ENCODE data around the gene PTOV1.
A peak's percentile ranks its signal among the peaks of the same experiment; 100 is the strongest.

The PTOV1 gene

GRCh38 chr19:49845414-49845813 lies 5.5 kb upstream of the PTOV1 start:
- DNase-seq = no peak

- no peak for DNase-seq
Measured at GRCh38 chr19:49846408-49846807, 4.6 kb upstream of the PTOV1 start.

- DNase-seq = peak in 1 of 2 donors; percentile 42
Measured at GRCh38 chr19:49847731-49848696, 2.9 kb upstream of the PTOV1 start.

DNA sequence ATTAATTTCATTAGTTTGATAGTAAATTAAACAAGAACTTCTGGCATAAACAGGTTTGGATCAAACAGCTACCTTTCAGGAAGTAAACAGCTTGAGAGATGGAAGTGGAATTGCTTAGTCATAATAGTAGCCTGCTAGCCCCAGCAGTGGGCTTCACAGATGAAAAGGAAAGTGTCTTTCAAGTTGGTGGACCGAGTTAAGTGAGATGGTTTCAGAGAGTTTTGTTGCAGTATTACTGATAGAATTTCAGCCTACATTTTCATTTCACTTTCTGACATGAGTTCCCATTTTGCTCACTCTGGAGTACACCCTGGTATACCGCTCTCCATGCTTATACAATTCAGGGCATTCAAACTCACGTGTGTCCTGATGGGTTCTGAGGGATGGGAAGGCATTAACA lies 2.0 kb upstream of the PTOV1 start:
- DNase-seq = no peak

GRCh38 chr19:49849433-49850220 lies 1.3 kb upstream of the PTOV1 start:
- no peak for DNase-seq

DNA sequence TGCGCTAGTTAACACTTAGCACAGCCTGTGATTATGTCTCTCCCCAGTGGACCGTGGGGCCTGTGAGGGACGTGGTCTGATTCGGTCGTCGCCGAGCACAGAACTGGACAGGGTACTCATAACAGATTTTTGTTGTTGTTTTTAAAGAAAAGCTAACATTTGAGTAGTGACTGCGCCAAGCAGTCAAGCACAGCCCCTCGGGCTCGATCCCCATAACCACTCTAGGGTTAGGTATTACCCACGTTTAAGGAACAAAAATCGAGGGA lies 805 bp upstream of the PTOV1 start:
- no peak for DNase-seq

- peak; percentile 39 to 43 for DNase-seq
Measured at GRCh38 chr19:49851456-49852259, 699 bp downstream of the PTOV1 start.

DNA sequence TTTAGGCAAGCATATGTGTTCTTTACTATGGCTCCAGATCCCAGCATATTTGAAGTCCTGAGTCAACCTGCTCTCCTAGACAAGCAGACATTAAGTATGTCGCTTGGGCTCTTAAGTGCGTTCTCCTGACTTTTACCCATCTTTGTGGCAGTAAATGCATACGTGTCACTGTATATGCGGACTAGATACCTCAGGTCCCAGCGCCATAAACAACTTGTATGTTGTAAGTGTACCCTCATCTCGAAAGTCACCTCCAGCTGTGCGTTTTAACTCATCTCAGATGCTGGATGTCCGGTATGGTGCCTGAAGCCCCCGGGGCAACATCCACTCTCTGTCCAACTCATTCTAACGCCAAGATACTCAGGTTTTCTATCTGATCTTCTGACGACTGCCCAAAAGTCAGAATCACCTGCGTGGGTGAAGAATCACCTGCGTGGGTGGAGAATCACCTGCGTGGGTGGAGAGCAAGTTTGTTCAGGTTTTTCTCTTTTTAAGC lies 1.7 kb downstream of the PTOV1 start:
- DNase-seq = no peak

GRCh38 chr19:49853852-49854377 lies 3.0 kb downstream of the PTOV1 start:
- DNase-seq = no peak

DNA sequence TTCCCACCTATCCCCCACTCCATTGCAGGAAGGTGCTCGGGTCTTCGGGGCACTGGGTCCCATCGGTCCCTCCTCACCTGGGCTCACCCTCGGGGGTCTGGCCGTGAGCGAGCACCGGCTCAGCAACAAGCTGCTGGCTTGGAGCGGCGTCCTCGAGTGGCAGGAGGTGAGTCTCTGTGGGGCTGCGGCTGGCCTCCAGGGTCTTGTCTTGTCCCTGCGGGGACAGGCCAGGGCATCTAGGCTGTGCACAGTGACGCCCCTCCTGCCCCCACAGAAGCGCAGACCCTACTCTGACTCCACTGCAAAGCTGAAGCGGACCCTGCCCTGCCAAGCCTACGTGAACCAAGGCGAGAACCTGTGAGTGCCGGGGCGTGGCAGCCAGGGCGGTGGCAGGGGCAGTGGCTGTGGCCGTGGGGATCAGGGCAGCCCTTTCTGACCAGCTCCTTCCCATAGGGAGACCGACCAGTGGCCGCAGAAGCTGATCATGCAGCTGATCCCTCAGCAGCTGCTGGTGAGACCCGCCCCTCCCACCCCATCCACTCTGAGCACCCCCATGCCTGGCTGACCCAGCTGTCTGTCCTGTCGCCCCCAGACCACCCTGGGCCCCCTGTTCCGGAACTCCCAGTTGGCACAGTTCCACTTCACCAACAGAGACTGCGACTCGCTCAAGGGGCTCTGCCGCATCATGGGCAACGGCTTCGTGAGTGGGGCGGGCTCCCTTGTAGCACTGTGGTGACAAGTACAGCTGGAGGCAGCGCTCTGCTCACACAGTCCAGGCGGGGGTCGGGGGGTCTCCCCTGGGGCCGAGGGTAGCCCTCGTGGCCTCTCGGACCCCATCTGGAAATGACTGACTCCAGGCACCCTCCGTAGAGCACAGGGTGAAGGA lies 3.7 kb downstream of the PTOV1 start:
- no peak for DNase-seq

DNA sequence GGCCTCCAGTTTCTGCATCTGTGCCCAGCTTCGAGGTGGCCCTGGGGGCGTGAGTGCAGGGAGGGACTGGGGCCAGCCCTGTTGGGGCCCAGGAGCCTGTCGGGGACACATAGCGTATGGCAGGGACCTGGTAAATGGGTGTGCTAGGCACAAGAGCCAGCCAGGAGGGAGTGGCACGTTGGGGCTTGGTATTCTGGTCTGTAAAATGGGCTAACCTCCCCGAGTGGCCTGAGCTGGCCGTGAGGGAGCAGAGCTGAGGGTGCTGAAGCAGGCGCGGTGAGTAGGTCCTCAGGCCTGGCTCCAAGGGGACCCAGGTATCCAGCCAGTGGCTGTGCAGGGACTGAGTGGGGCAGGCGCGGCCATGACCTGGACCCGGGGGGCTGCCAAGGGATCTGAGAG lies 4.3 kb downstream of the PTOV1 start:
- no peak for DNase-seq

DNA sequence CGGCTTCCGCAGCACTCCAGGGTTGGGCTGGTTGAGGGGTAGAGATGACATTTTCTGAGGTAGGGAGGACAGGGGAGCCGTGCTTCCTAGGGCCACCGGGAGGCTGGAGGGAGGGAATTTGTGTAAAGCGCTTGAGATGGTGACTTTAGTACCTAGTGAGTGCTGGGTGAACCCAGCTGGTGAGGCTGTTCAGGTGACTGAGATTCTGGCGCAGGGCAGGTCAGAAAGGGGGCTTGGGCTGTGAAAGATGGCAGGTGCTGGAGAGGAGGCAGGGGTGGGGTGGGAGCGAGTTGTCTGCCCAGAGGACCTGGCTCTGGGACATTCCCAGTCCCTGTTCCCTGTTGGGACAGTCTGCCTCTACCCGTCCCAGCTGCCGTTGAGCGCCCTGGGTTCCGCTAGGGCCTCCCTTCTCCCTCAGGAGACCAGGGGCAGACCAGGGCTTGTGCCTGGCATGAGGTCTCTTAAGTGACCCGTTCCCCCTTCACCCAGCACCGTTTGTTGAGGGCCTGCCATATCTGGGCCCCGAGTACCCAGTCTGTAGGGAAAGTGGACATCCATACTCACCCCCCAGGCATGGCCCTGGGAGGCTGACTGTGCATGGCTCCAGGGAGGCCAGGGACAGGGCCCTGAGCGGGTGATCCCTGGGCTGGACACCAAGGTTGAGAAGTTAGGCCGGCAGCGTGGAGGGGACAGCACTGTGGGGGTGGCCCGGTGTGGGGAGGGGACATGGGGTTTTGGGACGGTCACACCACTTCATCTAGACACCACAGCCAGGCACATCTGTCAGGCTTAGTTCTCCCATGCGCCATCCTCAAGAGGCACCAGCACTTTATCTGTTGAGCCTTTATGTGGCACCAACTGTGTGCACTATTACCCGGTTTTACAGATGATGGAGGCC lies 5.0 kb downstream of the PTOV1 start:
- DNase-seq = no peak

- DNase-seq = no peak
Measured at GRCh38 chr19:49856574-49857021, 5.6 kb downstream of the PTOV1 start.

DNA sequence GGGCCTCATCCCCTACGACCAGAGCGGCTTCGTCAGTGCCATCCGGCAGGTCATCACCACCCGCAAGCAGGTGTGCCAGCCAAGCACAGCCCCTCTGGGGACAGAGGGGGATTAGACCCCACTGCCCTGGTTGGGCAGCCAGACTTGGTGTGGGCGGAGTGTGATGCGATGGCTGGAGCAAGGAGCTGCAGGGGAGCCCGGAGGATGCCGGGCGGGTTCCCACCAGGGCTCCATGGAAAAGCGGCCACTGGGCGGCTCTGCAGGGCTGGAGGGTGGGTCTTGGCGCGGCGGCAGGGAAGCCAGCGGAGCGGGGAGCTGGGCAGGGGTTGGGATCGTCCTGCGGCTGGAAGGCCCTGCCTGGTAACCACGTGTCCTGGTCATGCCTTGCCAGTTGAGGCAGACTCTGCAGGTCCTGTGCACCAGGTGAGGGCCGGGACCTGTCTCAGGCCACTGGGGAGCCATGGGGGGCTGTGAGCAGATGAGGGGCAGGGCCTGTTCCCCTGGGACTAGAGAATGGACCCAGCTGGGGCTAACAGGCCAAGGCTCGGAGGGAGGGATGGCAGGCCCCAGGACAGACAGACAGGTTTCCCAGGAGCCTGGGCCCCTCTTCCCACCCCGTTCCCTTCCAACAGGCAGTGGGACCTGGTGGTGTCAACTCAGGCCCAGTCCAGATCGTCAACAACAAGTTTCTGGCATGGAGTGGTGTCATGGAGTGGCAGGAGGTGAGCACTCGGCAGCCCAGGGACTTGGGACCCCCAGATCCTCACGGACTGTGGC lies 6.3 kb downstream of the PTOV1 start:
- no peak for DNase-seq

DNA sequence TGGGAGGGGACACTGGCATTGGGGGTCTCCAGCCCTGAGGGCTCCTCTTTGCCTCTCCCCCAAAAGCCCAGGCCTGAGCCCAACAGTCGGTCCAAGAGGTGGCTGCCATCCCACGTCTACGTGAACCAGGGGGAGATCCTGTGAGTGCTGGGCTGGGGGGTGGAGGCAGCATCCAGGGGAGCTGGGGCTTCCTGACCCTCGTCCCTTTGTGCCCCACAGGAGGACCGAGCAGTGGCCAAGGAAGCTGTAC lies 6.8 kb downstream of the PTOV1 start:
- DNase-seq = no peak

DNA sequence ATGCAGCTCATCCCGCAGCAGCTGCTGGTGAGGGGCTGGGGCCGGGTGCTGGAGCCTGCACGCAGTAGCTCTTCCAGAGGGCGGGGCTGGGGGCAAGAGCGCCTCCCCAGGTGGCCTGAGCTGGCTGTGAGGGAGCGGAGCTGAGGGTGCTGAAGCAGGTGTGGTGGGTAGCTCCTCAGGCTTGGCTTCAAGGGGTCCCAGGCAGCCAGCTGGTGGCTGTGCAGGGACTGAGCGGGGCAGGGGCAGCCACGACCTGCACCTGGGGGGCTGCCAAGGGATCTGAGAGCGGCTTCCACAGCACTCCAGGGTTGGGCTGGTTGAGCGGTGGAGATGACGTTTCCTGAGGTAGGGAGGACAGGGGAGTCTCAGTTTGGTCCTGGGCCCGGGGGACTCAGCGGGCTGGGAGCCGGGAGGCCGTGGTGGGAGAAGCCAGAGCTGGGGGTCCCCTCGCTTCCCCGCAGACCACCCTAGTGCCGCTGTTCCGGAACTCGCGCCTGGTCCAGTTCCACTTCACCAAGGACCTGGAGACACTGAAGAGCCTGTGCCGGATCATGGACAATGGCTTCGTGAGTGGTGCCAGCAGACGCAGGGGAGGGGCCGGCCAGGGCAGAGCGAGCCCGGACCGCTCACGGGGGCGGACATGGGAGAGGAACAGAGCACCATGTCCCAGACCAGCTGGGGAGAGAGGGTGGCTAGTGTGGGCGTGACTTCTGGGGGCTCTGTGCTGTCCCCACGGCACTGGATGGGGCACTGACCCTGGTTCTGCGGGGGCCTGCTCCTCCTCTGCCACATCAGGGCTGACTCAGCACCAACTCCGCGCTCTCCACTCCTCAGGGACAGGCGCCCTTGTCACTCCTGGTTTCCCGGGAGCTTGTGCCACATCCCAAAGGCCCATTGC lies 7.4 kb downstream of the PTOV1 start:
- DNase-seq = no peak

DNA sequence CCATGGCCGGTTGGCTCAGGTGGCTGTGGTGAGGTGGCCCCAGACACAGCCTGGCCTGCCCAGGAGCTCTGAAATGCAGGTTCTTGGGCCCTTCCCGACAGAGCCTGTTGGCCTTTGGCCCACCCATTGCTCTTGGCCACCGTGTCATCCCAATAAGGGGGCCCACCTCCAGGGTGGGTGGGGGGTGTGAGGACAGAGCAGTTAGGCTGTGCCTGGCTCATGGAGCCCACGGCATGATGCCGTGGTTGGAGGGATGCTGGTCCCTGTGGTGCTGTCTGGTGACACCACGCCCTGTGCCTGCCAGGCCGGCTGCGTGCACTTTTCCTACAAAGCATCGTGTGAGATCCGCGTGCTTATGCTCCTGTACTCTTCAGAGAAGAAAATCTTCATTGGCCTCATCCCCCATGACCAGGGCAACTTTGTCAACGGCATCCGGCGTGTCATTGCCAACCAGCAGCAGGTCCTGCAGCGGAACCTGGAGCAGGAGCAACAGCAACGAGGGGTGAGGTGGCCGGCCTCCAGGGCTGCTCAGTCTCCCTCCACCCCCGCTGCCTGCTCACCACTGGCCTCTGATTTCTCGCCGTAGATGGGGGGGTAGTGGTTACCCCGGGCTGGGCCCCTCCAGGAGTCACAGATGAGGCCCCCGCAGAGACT lies 8.8 kb downstream of the PTOV1 start:
- no peak for DNase-seq

DNA sequence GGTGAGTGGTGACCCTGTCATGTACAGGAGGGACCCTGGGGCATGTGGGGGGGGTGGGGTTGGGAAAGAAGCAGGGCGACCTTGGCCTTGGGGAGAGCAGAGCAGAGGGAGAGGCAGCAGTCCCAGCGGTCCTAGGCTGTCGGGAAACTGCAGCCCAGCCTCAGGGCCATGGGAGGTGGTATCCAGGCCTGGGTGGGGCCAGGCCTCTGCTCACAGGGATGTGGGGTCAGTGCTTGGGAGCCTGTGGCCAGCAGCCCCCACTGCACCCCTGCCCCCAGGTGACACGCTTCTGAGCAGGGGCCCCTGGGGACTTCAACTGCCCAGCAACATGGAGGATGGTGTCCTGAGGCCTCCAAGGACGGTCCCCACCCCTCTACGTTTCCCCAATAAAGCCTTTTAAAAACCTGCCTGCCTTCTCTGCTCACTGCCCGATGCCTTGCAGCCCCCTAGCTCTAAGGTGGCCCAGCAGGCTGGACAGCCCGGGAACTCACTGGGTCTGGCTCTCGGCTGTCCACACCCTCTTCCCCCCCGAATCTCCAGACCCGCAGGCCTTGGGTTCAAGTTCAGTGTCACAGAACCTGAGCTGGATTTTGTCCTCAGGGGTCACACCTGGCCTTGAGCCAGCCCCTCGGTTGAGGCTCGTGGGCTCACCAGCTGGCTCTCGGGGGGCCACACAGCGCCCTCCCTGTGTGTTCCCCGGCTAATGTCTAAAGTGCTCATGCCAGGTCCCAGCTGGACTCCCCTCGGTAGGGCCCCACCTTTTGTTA lies 9.6 kb downstream of the PTOV1 start:
- DNase-seq = no peak
